ENCODE measurements around the gene LSP1.

The LSP1 gene

GRCh38 chr11:1820463-1821325, 32.2 kb upstream of the LSP1 start:
- no peak for DNase-seq
- TF ChIP-seq GATA1 (IDR thresholded peaks at IDR 0.05; ENCODE audit: low read depth, low read length): no peak
- TF ChIP-seq POLR2A (IDR thresholded peaks at IDR 0.05; ENCODE audit: low read length): no peak

- TF ChIP-seq POLR2A (IDR thresholded peaks at IDR 0.05; ENCODE audit: low read length) (no peak), GATA1 (IDR thresholded peaks at IDR 0.05; ENCODE audit: low read depth, low read length) (no peak)
- no peak for DNase-seq
These were observed 31.3 kb upstream of the LSP1 start for GRCh38 chr11:1821562-1821961.

- no peak for DNase-seq
- no peak for TF ChIP-seq POLR2A (IDR thresholded peaks at IDR 0.05; ENCODE audit: low read length)
- no peak for TF ChIP-seq GATA1 (IDR thresholded peaks at IDR 0.05; ENCODE audit: low read depth, low read length)
These were observed 30.1 kb upstream of the LSP1 start for GRCh38 chr11:1822648-1823375.

- no peak for TF ChIP-seq POLR2A (IDR thresholded peaks at IDR 0.05; ENCODE audit: low read length)
- no peak for TF ChIP-seq GATA1 (IDR thresholded peaks at IDR 0.05; ENCODE audit: low read depth, low read length)
- DNase-seq: no peak
These were observed 29.3 kb upstream of the LSP1 start for GRCh38 chr11:1823376-1824220.

DNA sequence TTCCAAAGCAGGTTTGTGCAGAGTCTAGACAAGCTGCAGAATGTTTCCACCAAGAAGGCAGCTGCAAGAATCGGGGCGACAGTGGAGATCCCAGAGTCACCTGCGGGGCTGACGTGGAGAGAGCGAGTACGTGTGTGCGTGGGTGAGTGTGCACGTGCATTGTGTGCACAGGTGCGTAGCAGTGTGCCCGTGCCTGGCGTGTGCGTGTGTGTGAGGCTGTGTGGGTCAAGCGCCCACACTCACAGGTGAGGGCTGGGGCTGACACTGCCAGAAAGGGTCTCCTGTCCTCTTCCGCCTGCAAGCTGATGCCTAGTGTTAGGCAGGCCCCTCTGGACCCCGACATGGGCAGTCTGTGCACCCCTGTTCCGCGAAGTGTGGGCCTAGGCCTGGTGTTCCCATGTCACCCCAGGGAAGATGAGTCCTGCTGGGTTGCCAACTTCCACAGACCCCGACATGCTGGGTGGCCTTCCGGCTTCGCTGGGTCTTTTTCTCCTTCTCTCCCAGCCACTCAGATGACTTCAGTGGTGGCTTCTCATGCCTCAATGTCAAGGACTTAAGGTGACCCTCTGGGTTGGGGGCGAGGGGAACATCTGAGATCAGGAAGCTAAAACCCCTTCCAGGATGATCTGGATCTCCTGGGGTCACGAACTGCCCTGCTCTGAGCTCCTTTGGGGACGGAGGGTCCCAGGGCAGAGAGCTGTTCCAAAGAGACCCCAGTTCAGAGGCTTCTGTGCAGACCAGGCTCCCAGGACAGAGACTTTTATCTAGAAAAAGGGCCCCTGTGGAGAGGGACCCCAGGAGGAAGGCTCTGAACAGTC, 28.5 kb upstream of the LSP1 start:
- TF ChIP-seq GATA1 (IDR thresholded peaks at IDR 0.05; ENCODE audit: low read depth, low read length): no peak
- no peak for TF ChIP-seq POLR2A (IDR thresholded peaks at IDR 0.05; ENCODE audit: low read length)

GRCh38 chr11:1825039-1825740, 27.7 kb upstream of the LSP1 start:
- peak; percentile 69 to 70 for DNase-seq

More for the DNA sequence above, 28.5 kb upstream of the LSP1 start:
- DNase-seq: no peak

DNA sequence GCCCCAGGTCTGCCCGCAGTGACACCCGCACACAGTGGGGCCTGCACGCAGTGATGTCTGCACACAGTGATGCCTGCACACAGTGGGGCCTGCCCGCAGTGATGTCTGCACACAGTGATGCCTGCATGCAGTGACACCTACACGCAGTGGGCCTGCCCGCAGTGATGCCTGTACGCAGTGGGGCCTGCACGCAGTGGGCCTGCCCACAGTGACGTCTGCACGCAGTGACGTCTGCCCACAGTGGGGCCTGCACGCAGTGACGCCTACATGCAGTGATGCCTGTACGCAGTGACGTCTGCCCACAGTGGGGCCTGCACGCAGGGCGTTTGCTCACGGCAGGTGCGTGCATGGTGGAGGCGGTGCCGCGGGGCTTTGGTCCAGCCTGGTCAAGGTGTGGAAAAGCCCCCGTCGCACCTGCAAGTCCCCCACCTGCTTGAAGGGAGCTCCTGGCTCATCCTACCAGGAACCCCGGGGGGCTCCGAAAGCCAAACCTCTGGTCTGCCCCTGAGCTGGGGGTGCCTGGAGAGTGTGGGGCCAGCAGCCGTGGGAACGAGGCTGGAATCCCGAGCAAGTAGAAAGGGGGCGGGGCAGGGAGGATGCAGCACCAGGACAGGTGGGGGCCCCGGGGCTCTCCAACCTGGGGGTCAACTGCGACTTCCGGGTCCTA, 27.0 kb upstream of the LSP1 start:
- DNase-seq: no peak
- no peak for TF ChIP-seq GATA1 (IDR thresholded peaks at IDR 0.05; ENCODE audit: low read depth, low read length)
- TF ChIP-seq POLR2A (IDR thresholded peaks at IDR 0.05; ENCODE audit: low read length): no peak

More at GRCh38 chr11:1825039-1825740, 27.7 kb upstream of the LSP1 start:
- no peak for TF ChIP-seq GATA1 (IDR thresholded peaks at IDR 0.05; ENCODE audit: low read depth, low read length)
- no peak for TF ChIP-seq POLR2A (IDR thresholded peaks at IDR 0.05; ENCODE audit: low read length)

DNA sequence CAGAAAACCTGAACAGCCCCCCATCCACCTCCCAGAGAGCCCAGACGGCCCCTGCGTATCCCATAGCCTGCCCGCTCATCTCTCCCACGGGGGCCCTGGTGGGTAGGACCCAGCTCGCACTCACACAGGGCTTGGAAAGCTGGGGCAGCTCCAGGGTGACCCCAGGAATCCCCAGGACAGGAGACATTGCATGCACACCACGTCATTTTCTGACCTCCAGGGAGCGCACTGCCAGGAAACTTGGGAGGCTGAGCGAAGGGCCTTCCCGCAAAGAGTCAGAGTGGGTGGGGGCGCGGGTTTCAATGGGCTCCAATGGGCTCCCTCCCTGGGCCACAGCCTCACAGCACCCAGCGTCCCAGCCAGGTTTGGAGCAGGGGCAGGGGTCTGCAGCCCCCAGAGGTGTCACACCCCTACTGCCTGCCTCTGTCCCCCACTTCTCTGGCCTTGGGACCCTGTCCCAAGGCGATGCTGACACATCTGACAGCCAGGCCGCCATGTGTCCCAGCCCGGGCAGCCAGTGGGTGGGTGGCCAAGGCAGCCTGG, 26.3 kb upstream of the LSP1 start:
- DNase-seq: no peak
- TF ChIP-seq GATA1 (IDR thresholded peaks at IDR 0.05; ENCODE audit: low read depth, low read length): no peak

DNA sequence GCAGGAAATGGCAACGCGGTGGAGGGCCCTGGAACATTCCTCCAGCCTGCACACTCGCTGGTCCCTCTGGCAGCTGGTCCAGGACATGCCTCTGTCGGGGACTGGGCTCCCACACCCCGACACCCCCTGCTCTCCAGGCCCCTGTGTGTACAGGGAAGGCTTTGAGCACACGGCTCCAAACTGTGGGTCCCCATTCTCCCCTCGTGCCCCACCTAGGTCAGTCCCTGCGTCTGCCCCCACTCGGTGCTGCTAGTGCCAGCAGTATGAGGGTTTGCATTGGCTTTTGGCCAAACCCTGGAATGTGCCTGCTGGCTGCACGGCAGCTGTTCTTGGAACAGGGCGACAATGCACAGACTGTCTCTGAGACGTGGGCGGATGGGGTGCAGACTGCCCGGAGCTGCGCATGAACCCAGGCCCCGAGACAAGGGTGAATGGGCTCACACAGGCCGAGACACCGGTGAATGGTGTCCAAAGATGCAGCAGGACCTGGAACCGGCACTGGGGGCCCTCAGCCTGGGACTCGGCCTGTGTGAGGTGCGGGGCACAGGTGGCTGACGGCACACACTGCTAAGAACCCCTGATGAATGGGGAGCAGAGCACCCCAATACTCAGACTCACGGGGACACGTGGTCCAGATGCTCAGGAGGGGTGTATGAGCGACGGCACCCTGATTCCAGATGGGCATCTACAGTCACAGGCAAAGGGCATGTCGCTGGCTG, 25.6 kb upstream of the LSP1 start:
- DNase-seq: no peak
- TF ChIP-seq POLR2A (IDR thresholded peaks at IDR 0.05; ENCODE audit: low read length): no peak
- TF ChIP-seq GATA1 (IDR thresholded peaks at IDR 0.05; ENCODE audit: low read depth, low read length): no peak

- DNase-seq: no peak
- TF ChIP-seq POLR2A (IDR thresholded peaks at IDR 0.05; ENCODE audit: low read length) (no peak), GATA1 (IDR thresholded peaks at IDR 0.05; ENCODE audit: low read depth, low read length) (no peak)
These were observed 25.0 kb upstream of the LSP1 start for GRCh38 chr11:1827931-1828330.

- TF ChIP-seq POLR2A (IDR thresholded peaks at IDR 0.05; ENCODE audit: low read length) (no peak), GATA1 (IDR thresholded peaks at IDR 0.05; ENCODE audit: low read depth, low read length) (no peak)
- no peak for DNase-seq
These were observed 24.3 kb upstream of the LSP1 start for GRCh38 chr11:1828542-1828941.
